GM18498 (cell line): ENCODE data around the gene RYR3.

Experiments
- ATAC-seq: cut with Tn5 transposase; IDR thresholded peaks from one replicate; pipeline ENCODE4 v1.9.1; 2021; ENCODE audit warnings: mild to moderate bottlenecking, moderate library complexity; ENCODE audit not compliant: unreplicated experiment

Gene RYR3

GRCh38 chr15:33310481-33311311, at the start of gene RYR3:
Gene RYR3 (plus strand): TSS chr15:33310967. CDS start chr15:33311046, 79 bp downstream.
- no peak for ATAC-seq

GRCh38 chr15:33262306-33262705, 48.5 kb upstream of the RYR3 start:
- ATAC-seq = no peak

- no peak for ATAC-seq
Observed at GRCh38 chr15:33277689-33278088, 33.1 kb upstream of the RYR3 start.

- ATAC-seq = no peak
Observed at GRCh38 chr15:33278816-33279612, 31.8 kb upstream of the RYR3 start.

GRCh38 chr15:33279613-33280205, 31.1 kb upstream of the RYR3 start:
- no peak for ATAC-seq

- ATAC-seq = no peak
Observed at GRCh38 chr15:33282226-33283020, 28.3 kb upstream of the RYR3 start.

GRCh38 chr15:33283576-33283975, 27.2 kb upstream of the RYR3 start:
- no peak for ATAC-seq

GRCh38 chr15:33284336-33284735, 26.4 kb upstream of the RYR3 start:
- ATAC-seq = no peak

GRCh38 chr15:33292717-33293307, 18.0 kb upstream of the RYR3 start:
- no peak for ATAC-seq

- ATAC-seq = no peak
Observed at GRCh38 chr15:33293713-33294334, 16.9 kb upstream of the RYR3 start.

- no peak for ATAC-seq
Observed at GRCh38 chr15:33296050-33296449, 14.7 kb upstream of the RYR3 start.

GRCh38 chr15:33296856-33297255, 13.9 kb upstream of the RYR3 start:
- no peak for ATAC-seq

- no peak for ATAC-seq
Observed at GRCh38 chr15:33298631-33299030, 12.1 kb upstream of the RYR3 start.

GRCh38 chr15:33304924-33305323, 5.8 kb upstream of the RYR3 start:
- no peak for ATAC-seq

- ATAC-seq = no peak
Observed at GRCh38 chr15:33309602-33310276, 1.0 kb upstream of the RYR3 start.

- ATAC-seq = no peak
Observed at GRCh38 chr15:33311312-33311971, 675 bp downstream of the RYR3 start.

GRCh38 chr15:33313491-33313890, 2.7 kb downstream of the RYR3 start:
- ATAC-seq = no peak

GRCh38 chr15:33314069-33314468, 3.3 kb downstream of the RYR3 start:
- ATAC-seq = no peak

GRCh38 chr15:33315044-33315443, 4.3 kb downstream of the RYR3 start:
- ATAC-seq = no peak
